KBM-7 (cell line): ENCODE data around the gene RAB10.
"Not testable (repeated sequence)": the region's sequence is repeated elsewhere in the genome, so short reads cannot be mapped to it uniquely, and the experiment has no call there.

Source experiments
- DNase-seq: peaks from one replicate; pipeline ENCODE4 v3.0.0-alpha.2; 2015
- in situ Hi-C: fragments of 300-500 bp; cut with MboI; formaldehyde crosslinking; loops from 2 replicates; pipeline ENCODE4 v1.14.3; 2020; ENCODE audit warnings: low sequenced_read_pairs, low pct_unique_long_range_greater_than_20kb, mixed read lengths

RAB10 gene

DNA sequence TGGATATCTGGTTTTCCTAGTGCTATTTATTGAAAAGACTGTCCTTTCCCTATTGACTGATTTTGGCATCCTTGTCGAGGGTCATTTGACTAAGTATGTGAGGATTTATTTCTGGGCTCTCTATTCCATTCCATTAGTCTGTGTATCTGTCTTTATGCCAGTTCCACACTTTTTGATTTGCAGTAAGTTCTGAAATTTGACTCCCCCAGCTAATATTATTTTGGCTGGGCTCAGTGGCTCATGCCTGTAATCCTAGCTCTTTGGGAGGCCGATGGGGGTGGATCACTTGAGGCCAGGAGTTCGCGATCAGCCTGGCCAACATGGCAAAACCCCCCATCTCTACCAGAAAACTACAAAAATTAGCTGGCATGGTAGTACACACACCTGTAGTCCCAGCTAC, 92.2 kb downstream of the RAB10 start:
- in situ Hi-C loops, result no loop called here
- DNase-seq, result no peak

- DNase-seq, result no peak
- in situ Hi-C loops, result no loop called here
Observed at GRCh38 chr2:26128176-26128575, 94.3 kb downstream of the RAB10 start.

DNA sequence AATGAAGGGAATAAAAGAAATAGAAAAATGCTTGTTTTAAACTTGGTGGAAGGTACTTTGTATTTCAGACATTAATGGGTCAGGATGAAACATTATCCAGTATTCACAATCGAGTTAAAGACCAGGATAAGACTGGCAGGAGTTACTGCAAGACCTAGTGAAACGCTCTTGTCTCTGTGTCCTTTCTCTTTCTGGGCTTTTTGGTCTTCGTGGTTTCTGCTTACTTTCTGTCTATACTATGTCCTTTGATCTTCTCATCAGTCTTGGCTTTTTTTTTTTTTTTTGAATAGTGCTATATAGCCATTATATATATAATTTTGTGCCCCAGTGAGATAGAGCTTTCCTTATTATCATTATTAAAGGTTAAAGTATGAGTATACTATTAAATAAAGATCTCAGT, 96.9 kb downstream of the RAB10 start:
- no peak for DNase-seq
- in situ Hi-C loops, result no loop called here

GRCh38 chr2:26136451-26136850, 102.6 kb downstream of the RAB10 start:
- in situ Hi-C loops, result no loop called here
- no peak for DNase-seq

GRCh38 chr2:26139269-26140183, 105.6 kb downstream of the RAB10 start:
- in situ Hi-C loops, result no loop called here
- DNase-seq, result no peak

GRCh38 chr2:26141145-26141769, 107.4 kb downstream of the RAB10 start:
- DNase-seq, result no peak
- in situ Hi-C loops, result no loop called here

GRCh38 chr2:26144031-26144430, 110.1 kb downstream of the RAB10 start:
- in situ Hi-C loops, result no loop called here
- DNase-seq, result peak; percentile 85

DNA sequence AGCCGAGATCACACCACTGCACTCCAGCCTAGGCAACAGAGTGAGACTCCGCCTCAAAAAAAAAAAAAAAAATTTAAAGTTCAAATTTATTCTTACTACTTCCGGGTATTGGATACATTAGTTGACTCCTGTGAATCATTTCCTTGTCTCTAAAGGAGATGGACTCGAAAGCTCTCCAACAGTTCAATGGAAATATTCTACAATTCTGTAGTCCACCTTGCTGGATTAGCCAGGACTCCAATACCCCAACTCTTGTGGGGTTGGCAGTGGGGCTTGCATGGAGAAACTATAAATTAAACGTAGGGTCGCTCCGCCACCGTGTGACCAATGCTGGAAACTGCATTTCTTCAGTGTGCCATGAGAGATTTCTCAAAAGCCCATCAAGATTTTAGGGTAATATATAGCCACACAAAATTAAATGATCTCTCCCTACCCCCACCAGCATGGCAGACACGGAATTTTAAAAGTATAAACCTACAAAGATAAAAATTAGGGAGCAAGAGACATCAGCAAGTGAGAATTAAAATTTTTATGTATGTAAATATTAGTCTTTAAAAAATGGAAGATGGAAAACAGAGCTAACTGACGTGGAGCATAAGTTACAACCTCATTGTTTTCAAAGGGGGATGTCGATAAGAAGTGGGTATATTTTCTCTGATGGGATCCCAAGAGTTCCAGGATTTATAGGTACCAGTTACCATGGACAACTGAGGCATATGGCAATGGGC, 111.2 kb downstream of the RAB10 start:
- DNase-seq, result peak; percentile 88
- in situ Hi-C loops, result no loop called here

DNA sequence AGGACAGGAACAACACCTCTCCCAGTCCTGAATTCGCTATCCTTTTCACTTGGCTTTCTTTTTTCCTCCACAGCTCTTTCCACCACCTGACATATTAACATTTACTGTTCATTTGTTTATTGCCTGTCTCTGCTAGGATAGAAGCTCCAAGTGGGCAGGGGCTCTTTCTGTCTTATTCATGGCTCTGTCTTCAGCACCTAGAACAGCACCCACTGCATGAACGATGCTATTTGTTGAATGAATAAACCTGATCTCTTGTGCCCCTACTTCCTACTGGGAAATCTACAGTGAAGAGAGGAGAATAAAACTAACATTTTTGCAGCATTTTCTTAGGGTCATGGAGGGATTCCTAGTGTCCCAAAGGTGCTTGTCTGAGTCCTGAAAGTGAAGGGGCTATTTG, 114.6 kb downstream of the RAB10 start:
- DNase-seq, result peak; percentile 21
- in situ Hi-C loops, result no loop called here

DNA sequence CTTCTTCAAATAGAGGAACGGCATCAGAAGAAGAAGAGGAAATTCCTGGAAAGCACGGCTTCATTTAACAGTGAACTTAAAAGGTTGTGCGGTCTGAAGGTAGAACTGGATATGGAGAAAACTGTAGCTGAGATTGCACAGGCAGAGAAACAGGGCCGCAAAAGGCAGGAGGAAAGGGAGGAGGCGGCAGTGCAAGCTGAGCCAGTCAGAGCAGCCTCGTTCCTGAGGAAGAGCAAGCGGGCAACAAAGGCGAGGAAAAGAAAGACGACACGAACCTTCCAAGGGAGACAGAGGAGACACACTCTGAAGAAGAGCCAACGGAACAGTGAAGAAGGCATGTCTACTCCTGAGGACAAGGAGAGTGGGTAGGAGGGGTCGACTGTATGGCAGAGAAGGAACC, 116.4 kb downstream of the RAB10 start:
- in situ Hi-C loops, result no loop called here
- peak; percentile 11 for DNase-seq

DNA sequence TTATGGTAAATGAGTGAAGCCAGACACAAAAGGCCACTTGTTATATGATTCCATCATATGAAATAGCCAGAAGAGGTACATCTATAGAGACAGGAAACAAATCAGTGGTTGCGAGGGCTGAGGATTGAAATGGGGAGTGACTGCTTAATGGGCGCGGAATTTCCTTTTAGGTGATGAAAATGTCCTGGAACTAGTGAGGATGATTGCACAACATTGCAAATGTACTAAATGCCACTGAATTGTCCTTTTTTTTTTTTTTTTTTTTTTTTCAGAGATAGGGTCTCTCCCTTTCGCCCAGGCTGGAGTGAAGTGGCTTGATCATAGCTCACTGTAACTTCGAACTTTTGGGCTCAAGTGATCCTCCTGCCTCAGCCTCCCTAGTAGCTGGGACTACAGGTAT, 123.7 kb downstream of the RAB10 start:
- in situ Hi-C loops, result no loop called here
- DNase-seq, result no peak

- no peak for DNase-seq
- in situ Hi-C loops, result no loop called here
Observed at GRCh38 chr2:26161926-26162325, 128.0 kb downstream of the RAB10 start.

DNA sequence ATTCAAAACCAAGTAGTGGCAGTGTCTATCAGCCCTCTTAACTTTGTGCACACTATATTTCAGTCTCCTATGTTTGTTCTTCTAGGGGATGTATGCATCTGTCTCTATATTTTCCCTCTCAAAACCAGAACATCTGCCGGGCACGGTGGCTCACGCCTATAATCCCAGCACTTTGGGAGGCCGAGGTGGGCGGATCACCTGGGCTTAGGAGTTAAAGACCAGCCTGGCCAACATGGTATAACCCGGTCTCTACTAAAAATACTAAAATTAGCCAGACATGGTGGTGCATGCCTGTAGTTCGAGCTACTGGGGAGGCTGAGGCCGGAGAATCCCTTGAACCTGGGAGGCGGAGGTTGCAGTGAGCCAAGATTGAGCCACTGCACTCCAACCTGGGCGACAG, 129.1 kb downstream of the RAB10 start:
- in situ Hi-C loops, result no loop called here
- no peak for DNase-seq

DNA sequence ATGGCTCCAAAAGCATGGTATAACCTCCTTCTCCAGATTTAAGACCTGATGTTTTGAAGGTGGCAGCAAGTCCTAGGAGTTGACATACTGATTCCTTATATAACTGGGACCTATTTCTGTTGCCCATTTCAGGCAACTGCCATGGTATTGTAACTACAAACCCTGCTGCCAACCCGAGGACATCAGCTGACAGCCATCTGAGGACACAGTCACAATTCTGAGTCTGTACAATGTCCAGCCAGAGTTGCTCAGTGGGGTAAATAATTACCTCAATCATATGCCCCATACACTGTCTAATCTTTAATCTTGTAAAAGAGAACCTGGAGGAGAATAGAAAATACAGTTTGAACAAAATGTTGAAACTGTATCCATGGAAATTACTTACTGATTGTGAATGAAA, 130.3 kb downstream of the RAB10 start:
- in situ Hi-C loops, result no loop called here
- DNase-seq, result no peak

DNA sequence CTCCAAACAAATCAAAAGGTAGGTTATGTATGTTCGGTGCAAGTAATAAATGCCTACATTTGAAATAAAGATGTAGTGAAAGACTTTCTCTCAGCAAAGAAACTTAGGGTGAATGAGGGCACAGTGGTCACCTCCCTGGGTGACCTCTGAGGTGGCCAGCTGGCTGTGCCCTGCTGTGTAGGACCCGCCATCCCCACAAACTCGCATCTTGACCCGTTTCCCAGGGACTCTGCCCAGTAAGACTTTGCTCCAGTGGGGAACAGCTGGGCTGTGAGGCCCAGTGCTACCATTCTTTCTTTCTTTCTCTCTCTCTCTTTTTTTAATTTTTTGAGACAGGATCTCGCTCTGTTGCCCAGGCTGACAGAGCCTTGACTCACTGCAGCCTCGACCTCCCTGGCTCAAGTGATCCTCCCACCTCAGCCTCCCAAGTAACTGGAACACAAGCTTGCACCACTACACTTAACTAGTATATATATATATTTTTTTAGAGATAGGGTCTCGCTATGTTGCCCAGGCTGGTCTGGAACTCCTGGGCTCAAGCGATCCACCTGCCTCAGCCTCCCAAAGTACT, 130.8 kb downstream of the RAB10 start:
- DNase-seq, result no peak
- in situ Hi-C loops, result no loop called here

GRCh38 chr2:26165403-26165802, 131.5 kb downstream of the RAB10 start:
- in situ Hi-C loops, result no loop called here
- DNase-seq, result no peak

DNA sequence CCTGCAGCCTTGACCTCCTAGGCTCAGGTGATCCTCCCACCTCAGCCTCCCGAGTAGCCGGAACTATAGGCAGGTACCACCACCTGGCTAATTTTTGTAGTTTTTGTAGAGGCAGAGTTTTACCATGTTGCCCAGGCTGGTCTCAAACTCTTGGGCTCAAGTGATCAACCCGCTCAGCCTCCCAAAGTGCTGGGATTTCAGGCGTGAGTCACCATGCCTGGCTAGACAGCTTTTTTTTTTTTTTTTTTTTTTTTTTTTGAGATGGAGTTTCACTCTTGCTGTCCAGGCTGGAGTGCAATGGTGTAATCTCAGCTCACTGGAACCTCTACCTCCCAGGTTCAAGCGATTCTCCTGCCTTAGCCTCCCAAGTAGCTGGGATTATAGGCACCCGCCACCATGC, 132.7 kb downstream of the RAB10 start:
- in situ Hi-C loops, DNase-seq: not testable (repeated sequence)

GRCh38 chr2:26168785-26169184, 134.9 kb downstream of the RAB10 start:
- in situ Hi-C loops, result no loop called here
- DNase-seq, result no peak

DNA sequence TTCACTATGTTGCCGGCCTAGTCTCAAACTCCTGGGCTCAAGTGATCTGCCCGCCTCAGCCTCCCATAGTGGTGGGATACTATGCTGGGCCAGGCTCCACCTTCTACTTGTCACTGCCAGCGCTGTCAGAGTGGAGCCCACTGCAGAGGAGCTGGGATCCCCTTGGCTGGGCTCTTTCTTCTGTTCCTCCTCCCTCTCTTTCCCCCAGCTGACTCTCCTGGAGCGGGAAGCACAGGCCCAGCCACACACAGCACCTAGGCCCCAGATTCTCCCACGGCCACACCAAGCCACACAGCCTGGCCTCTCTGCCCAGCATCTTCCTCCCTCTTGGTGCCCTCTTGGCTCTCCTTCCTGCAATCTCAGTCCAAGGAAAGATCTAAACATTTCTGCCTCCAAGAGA, 135.3 kb downstream of the RAB10 start:
- in situ Hi-C loops, result no loop called here
- no peak for DNase-seq
